Left hindlimb (tissue), 1 donor: ENCODE measurements around the gene MSI2.

Source experiments
- DNase-seq: peaks from one replicate; pipeline ENCODE4 v3.0.0-alpha.2; 2018

Gene MSI2

GRCh38 chr17:57589151-57590034 is 333.1 kb downstream of the MSI2 start:
- DNase-seq, result peak; percentile 4

- no peak for DNase-seq
Observed at GRCh38 chr17:57593739-57594462, 337.6 kb downstream of the MSI2 start.

GRCh38 chr17:57594767-57595166 is 338.4 kb downstream of the MSI2 start:
- no peak for DNase-seq

GRCh38 chr17:57595426-57595825 is 339.1 kb downstream of the MSI2 start:
- DNase-seq, result peak; percentile 11

DNA sequence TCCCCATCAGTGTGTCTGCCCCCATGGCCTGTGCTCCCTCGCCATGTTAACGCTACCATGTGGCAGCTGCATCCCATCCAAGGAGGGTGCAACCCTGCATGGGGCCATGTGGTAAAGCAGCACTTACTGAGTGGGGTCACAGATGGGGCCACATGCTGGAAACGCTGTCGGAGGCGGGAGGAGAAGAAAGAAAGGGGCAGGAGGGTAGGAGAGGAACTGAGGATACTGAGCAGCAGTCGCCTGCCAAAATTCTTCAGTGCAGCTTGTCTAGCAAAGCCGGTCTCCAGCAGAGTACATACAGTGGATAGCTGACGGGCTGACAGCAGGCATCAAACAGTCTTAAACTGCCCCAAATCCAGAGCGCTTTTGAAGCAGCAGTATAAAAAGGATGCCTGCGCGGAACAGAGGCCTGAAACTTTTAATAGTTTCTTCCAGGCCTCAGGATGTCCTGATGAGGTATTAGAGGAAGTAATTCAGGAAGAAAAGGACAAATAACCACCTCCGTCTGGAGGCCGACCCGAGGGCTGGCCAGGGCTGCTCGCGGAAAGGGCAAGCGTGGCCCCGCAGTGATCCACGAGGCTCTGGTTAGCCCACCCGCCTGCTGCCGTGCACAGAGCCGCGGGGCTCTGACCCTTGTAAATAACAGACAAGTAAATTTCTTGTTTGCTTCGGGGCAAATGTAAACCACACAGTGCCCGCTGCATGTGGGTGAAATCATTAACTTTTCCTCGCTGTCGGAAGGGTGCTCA is 339.8 kb downstream of the MSI2 start:
- peak; percentile 17 for DNase-seq

GRCh38 chr17:57597101-57597500 is 340.8 kb downstream of the MSI2 start:
- DNase-seq, result no peak

DNA sequence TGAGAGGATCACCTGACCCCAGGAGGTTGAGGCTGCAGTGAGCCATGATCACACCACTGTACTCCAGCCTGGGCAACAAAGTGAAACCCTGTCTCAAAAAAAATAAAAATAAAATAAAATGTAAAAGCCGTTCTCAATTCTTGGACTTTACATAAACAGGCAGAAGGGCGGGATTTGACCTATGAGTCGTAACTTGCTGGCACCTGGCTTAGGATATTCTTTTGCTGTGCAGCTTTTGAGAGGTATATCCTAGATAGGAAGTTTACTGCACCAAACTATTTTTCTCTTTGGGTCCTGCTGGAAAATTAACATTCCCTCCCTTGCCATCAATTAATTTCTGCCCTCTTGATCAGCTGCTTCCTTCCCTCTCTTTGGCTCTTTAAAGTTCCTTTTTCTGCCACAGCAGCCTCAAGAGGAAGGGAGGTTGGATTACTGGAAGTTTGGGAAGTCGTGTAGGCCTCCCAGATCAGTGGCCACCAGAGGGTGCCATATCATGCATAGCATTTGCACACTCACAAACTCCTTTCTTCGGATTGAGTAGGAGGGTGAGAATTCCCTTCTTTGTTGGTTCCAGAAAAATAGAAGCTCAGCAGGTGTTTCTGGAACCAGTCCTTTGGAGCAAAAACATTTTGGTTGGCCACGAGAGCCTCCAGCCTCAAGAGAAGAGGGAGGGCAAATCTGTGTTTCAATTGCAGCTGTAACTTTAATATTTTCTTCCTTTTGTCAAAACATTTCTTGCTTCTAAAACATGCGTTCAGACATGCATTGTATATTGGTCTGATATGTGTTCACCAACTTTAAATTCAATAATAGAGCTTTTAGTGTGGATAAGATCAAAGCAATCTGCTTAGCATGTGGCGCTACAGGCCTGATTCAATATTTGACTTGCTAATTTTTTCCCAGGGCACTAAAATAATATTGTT is 341.5 kb downstream of the MSI2 start:
- DNase-seq, result peak; percentile 67

GRCh38 chr17:57599271-57600045 is 343.1 kb downstream of the MSI2 start:
- DNase-seq, result peak; percentile 20

DNA sequence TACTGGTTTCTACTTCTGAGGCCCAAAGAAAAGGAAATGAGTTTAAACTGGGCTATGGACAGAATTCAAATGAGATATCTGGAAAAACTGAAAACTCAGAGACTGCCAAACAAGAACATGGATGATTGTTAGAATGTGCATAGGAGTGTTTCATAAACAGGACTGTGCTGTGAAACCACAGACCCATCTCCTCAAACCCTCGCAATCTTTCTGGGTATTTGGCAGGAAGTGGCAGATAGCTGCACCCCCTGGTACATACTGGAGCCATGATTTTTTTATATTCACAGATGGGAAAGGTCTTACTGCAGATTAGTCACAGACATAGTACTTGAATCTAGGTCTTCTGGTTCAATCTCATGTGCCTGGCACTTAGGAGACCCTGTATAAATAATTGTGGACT is 343.8 kb downstream of the MSI2 start:
- no peak for DNase-seq

DNA sequence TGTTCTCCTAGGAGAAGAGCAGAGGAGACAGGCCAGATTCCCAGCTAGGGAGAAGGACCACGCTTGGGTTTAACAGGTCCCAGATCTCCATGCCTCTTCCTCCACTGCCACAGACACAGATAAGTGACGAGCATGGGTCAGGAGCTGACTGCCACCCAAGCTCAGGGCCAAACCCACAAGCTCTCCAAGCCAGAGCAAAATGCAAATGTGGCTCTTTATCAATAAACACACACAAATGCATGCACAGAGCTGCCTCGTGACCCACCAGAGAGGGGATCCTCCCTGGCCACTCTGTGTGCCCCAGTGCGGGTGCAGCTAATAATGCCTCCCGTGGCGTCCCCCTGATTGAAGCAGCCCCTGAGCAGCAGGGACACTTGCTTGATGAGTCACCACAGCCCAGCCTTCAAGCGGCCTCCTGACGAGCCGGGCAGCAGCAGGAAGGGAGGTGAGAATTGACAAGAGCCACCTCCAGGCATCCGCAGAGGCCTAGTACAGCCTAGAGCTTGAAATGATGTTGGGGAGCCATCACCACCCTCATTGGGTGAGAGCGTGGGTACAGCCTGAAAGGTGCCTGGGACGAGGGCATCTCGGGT is 344.9 kb downstream of the MSI2 start:
- no peak for DNase-seq

GRCh38 chr17:57602896-57603295 is 346.6 kb downstream of the MSI2 start:
- DNase-seq, result no peak

DNA sequence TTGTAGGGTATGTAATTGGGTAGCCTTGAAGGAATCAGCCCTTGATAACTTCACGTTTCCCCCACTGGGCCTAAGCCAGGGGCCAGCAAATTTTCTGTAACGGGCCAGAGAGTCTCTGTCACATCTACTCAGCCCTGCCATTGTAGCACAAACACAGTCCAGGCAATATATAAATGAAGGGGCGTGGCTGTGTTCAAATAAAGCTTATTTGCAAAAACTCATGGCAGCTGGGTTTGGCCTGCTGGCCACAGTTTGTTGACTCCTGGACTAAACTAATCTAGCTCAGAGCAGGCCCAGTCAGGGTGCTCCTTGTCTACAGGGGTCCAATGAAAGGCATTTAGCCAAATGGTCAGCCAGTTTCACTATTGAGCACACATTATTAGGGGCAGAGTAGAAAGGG is 347.2 kb downstream of the MSI2 start:
- DNase-seq, result no peak

DNA sequence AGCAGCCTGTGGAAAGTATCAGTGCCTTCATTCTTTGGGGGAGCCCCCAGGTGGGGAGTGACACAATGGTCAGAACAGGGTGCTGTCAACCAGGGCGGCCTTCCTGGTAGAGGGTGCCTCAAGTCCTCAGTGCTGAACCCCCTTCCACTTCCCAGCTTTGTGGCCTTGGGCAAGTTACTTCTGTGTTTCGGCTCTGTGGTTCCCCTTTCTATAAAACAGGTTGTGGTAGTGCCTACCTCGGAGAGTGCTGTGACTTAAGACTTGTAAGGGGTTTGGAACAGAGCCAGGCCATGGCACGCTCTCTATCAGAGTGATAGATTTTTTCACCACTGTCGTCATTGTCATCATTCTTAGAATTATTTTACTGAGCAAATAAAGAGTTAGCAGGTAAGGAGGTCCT is 347.7 kb downstream of the MSI2 start:
- no peak for DNase-seq

GRCh38 chr17:57604771-57605674 is 348.7 kb downstream of the MSI2 start:
- DNase-seq, result peak; percentile 50

- DNase-seq, result no peak
Observed at GRCh38 chr17:57605675-57606105, 349.4 kb downstream of the MSI2 start.

DNA sequence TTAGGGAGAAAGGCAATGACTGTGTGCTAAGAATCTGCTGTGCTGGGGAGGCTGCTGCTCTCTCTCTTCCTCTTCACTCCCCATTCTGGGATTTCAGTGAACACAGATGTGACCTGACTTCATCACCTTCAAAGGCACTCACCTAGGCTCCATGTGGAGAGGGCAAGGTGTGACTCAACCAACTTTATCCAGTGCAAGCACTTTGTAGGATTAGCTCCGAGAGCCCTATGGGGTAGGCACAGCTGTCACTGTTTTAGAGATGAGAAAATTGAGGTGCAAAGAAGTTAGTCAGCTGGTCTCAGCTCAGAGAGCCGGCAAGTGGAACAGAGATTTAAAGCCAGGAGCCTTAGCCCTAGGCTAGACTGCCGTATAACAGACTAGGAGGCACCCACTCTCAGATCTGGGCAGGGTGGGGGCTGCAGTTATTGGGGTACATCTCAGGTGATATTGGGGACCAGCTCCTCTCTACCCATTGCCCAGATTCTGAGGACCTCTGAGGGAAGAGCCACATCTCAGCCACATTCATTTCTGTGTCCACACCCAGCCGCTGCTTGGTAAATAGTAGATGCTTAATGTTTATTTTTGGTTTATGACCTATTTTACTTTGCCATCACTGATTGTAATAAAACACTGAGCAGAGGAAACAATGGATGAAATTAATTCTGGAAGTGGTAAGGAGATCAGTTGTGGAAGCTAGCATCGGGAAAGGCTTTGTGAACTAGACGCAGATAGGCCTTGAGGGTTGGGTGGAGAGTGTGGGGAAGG is 350.0 kb downstream of the MSI2 start:
- no peak for DNase-seq

DNA sequence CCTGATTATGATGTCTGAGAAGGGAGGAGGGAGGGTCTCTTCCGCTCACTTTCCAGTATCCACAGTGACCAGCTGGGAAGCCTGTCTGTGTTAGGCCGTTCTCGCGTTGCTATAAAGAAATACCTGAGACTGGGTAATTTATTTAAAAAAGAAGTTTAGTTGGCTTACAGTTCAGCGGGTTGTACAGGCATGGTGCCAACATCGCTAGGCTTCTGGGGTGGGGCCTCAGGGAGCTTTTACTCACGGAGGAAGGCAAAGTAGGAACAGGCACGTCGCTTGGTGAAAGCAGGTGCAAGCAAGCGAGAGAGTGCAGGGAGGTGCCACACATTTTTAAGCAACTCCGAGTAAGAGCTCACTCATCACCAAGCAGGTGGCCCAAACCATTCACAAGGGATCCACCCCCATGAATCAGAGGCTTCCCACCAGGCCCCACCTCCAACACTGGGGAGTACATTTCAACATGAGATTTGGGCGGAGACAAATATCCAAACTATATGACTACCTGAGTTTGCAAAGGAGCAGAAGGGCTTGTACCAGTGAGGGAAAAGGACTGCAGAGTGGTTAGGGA is 351.3 kb downstream of the MSI2 start:
- DNase-seq, result no peak

- no peak for DNase-seq
Observed at GRCh38 chr17:57608369-57609124, 352.2 kb downstream of the MSI2 start.
